HG03108 (cell line): ENCODE measurements around the gene SLC45A1.

Source experiments
- ATAC-seq: cut with Tn5 transposase; IDR thresholded peaks from one replicate; pipeline ENCODE4 v1.9.1; 2021; ENCODE audit warnings: moderate library complexity; ENCODE audit not compliant: unreplicated experiment

Gene SLC45A1

GRCh38 chr1:8382608-8383505 is 64.9 kb downstream of the SLC45A1 start:
- no peak for ATAC-seq

- ATAC-seq = no peak
Observed at GRCh38 chr1:8384088-8384487, 66.2 kb downstream of the SLC45A1 start.

- ATAC-seq = no peak
Observed at GRCh38 chr1:8384577-8384976, 66.7 kb downstream of the SLC45A1 start.

- ATAC-seq = no peak
Observed at GRCh38 chr1:8386247-8386646, 68.3 kb downstream of the SLC45A1 start.

DNA sequence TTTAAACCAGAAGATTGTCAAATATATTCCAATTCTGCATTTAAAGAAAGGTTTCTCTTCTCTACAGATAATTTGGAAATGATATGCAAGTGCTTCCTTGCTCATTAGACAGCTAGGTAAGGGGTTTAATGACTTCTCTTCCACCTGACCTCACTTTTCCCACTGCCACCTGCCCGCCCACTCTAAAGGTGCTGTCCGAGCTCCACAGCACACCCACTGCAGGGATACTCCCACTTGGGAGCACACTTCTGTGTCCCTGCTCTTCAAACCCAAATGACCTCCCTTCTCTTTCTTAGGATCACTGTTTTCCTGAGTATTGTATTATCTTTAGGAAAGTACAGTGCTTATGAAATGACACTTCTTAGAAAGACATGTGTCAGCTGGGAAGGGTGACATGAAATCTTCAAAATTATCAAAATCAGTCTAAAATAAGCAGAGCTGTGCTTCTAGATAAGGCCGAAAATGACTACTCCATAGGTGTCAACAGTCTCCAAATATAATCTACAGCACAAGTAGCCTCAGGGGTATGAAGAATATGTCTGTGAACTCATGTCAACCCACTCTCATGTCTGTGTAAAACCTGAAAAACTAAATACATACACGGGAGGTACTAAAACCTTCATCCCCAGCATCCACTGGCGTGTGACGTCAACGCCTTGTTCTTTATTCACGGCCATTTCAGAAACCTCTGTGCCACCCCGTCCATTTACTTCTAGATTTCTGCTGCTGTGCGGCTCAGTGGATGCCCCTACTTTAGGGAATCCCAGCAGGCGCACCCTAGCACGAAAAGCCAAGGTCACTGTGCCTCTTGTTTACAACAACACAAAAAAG is 71.0 kb downstream of the SLC45A1 start:
- ATAC-seq = no peak

DNA sequence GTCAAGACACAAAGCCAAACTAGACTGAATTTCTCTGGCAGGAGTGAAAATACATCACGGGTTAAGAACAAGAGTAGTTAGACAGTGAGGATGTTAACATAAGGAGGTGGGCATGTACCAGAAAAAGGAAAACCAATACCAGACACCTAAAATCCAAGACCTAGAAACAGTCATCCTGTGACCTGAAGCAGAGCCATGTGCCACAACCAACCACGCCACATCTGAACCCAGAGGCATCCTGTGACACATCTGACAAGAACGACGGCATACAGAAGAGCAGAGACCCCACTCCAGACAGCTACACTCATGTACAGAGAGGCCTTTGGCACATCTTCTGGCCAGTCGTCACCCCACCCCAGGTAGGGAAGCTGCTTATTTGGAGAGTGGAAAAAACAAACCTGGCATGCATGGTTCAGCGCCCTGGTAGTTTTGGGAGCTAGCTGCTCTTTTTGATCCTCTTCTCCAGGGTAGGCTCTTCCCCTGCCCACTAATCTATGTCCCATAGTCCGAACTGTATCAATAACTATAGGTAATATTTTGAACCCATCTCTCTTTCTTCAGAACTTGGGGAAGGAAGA is 72.1 kb downstream of the SLC45A1 start:
- ATAC-seq = no peak

GRCh38 chr1:8390707-8391106 is 72.8 kb downstream of the SLC45A1 start:
- no peak for ATAC-seq

- ATAC-seq = no peak
Observed at GRCh38 chr1:8392522-8392921, 74.6 kb downstream of the SLC45A1 start.
